Endothelial cell of umbilical vein (primary cell): Measurements from ENCODE around the gene SLC39A3. TPM values are rescaled to one million over a fixed set of nuclear protein-coding genes. Genes with fewer than 3 reads are reported as not detected.

Source experiments
- BruUV-seq: library from RNA; stranded (reverse); fragments of 400-500 nt; replicated peaks from 2 replicates; lab custom pipeline; 2021; lab: Mats Ljungman, UMichigan
- CTCF ChIA-PET: fragments of 300-600, 350-600 bp; sonication (Branson Sonifier 250); formaldehyde crosslinking; loops from one replicate; lab custom pipeline; 2021; ENCODE audit warnings: antibody characterized with exemption, inconsistent platforms; lab: Charles Lee
- POLR2A ChIA-PET: fragments of 300-600, 350-600 bp; sonication (Branson Sonifier 250); formaldehyde crosslinking; loops from one replicate; lab custom pipeline; 2021; ENCODE audit warnings: antibody characterized with exemption, inconsistent platforms; lab: Charles Lee
- DNase-seq: peaks from one replicate; pipeline ENCODE4 v3.0.0-alpha.2; 2011; ENCODE audit warnings: low read depth, low spot score
- FAIRE-seq: peaks from 2 replicates; lab custom pipeline; 2011; peaks lifted over from hg19 to GRCh38; lab: Jason Lieb, UNC
- H2AFZ ChIP-seq: 2 replicates; pipeline ENCODE4 v1.6.0; 2012; ENCODE audit warnings: low read depth, low read length, control low read depth, inconsistent platforms
- H3K27ac ChIP-seq: 2 replicates; pipeline ENCODE4 v1.5.1; 2011; ENCODE audit warnings: low read depth, mild to moderate bottlenecking, control low read depth, low read length, moderate library complexity; ENCODE audit not compliant: insufficient read depth
- H3K27me3 ChIP-seq, 2 experiments: 2 replicates each; pipeline versions ENCODE4 v1.6.0 to v1.6.1; 2011; ENCODE audit warnings: low read length in 2 of 2, mixed read lengths in 1 of 2; ENCODE audit not compliant: control insufficient read depth in 2 of 2, insufficient read depth in 2 of 2
- H3K36me3 ChIP-seq, 2 experiments: 2 replicates in 1 of 2; 3 replicates in 1 of 2; pipeline ENCODE4 v1.5.1; 2011; ENCODE audit warnings: low read length in 2 of 2, mild to moderate bottlenecking in 1 of 2, moderate library complexity in 1 of 2; ENCODE audit not compliant: control insufficient read depth in 2 of 2, insufficient read depth in 2 of 2; ENCODE audit errors: extremely low read depth in 1 of 2
- H3K4me1 ChIP-seq: 3 replicates; pipeline ENCODE4 v1.5.1; 2011; ENCODE audit warnings: mild to moderate bottlenecking, low read length; ENCODE audit not compliant: control insufficient read depth, insufficient read depth; ENCODE audit errors: extremely low read depth
- H3K4me2 ChIP-seq: 2 replicates; pipeline ENCODE4 v1.6.1; 2011; ENCODE audit warnings: low read length, control low read depth, mixed read lengths; ENCODE audit not compliant: insufficient read depth
- H3K4me3 ChIP-seq, 3 experiments: fragments of 200-600 bp in 1 of 3; sonication (generic), shearing (Covaris generic) in 1 of 3; replicated peaks in 1 of 3; 2 replicates each; pipeline ENCODE4 v1.5.1; 2011 to 2016; ENCODE audit warnings: control low read depth in 3 of 3, low read length in 3 of 3, mild to moderate bottlenecking in 2 of 3, inconsistent platforms in 1 of 3, low read depth in 1 of 3, moderate library complexity in 1 of 3; ENCODE audit not compliant: insufficient read depth in 1 of 3
- H3K79me2 ChIP-seq: 2 replicates; pipeline ENCODE4 v1.6.0; 2012; ENCODE audit warnings: low read length, inconsistent platforms; ENCODE audit not compliant: control insufficient read depth, insufficient read depth
- H3K9ac ChIP-seq: replicated peaks from 2 replicates; pipeline ENCODE3; 2011; ENCODE audit warnings: low read length, control low read depth; ENCODE audit not compliant: insufficient read depth; ENCODE audit errors: extremely low read depth
- H3K9me1 ChIP-seq: replicated peaks from 3 replicates; pipeline ENCODE4 v1.6.0; 2011; ENCODE audit warnings: mild to moderate bottlenecking, low read length; ENCODE audit not compliant: control insufficient read depth, insufficient read depth; ENCODE audit errors: extremely low read depth
- H3K9me3 ChIP-seq: replicated peaks from 2 replicates; pipeline ENCODE4 v1.5.1; 2012; ENCODE audit warnings: low read length, inconsistent platforms; ENCODE audit not compliant: control insufficient read depth, insufficient read depth
- H4K20me1 ChIP-seq: replicated peaks from 2 replicates; pipeline ENCODE3; 2011; ENCODE audit warnings: mild to moderate bottlenecking, low read length; ENCODE audit not compliant: control insufficient read depth, insufficient read depth; ENCODE audit errors: extremely low read depth
- CTCF ChIP-seq, 2 donors: IDR thresholded peaks; 1 replicate in 1 of 2; 2 replicates in 1 of 2; pipeline ENCODE4 v1.5.1; 2011; ENCODE audit warnings: low read length in 2 of 2, mild to moderate bottlenecking in 2 of 2, moderate library complexity in 2 of 2, control low read depth in 1 of 2, inconsistent platforms in 1 of 2, low read depth in 1 of 2; ENCODE audit not compliant: insufficient read depth in 1 of 2; ENCODE audit errors: extremely low read depth in 1 of 2
- EZH2 ChIP-seq: IDR thresholded peaks from 2 replicates; pipeline ENCODE4 v1.6.1; 2012; ENCODE audit warnings: borderline replicate concordance, low read depth, mild to moderate bottlenecking, moderate library complexity, low read length, inconsistent platforms; ENCODE audit not compliant: severe bottlenecking
- FOS ChIP-seq: IDR thresholded peaks from 2 replicates; pipeline ENCODE4 v1.6.1; 2011; ENCODE audit warnings: mild to moderate bottlenecking, low read length, moderate library complexity, borderline replicate concordance; ENCODE audit not compliant: insufficient read depth
- GATA2 ChIP-seq: IDR thresholded peaks from 2 replicates; pipeline ENCODE4 v1.7.0; 2011; ENCODE audit warnings: low read depth, mild to moderate bottlenecking, moderate library complexity, mixed read lengths, low read length; ENCODE audit not compliant: insufficient read length, insufficient read depth
- JUN ChIP-seq: IDR thresholded peaks from 2 replicates; pipeline ENCODE4 v1.6.1; 2011; ENCODE audit warnings: borderline replicate concordance, low read depth; ENCODE audit not compliant: insufficient read length, insufficient read depth
- MYC ChIP-seq: IDR thresholded peaks from one replicate; pipeline ENCODE4 v1.6.1; 2011; ENCODE audit warnings: mild to moderate bottlenecking, low read depth, low read length
- POLR2A ChIP-seq: IDR thresholded peaks from 2 replicates; pipeline ENCODE4 v1.6.1; 2012; ENCODE audit warnings: low read depth, mild to moderate bottlenecking, control low read depth, low read length
- POLR2AphosphoS5 ChIP-seq: IDR thresholded peaks from 2 replicates; pipeline ENCODE4 v1.6.1; 2012; ENCODE audit warnings: low read depth, mild to moderate bottlenecking, control low read depth, low read length, moderate library complexity; ENCODE audit not compliant: insufficient read depth
- dilution Hi-C: fragments of 300-500 bp; cut with MboI; formaldehyde crosslinking; loops from one replicate; pipeline ENCODE4 v1.15.0; 2019; ENCODE audit warnings: low sequenced_read_pairs; ENCODE audit not compliant: extremely low pct_ligation_motif_present
- intact Hi-C: fragments of 100-400 bp; cut with micrococcal nuclease; formaldehyde crosslinking; loops from one replicate; pipeline ENCODE4 v1.10.0; 2022
- polyA plus RNA-seq, 4 experiments: library from polyadenylated mRNA; depleted of rRNA in 3 of 4; stranded (reverse) in 3 of 4; unstranded in 1 of 4; fragments of >200 nt; gene quantifications; 2 replicates each; pipeline versions ENCODE4 v1.2.1 to v1.2.3, GENCODE V29; 2011 to 2012; ENCODE audit warnings: missing spikeins in 1 of 4
- total RNA-seq: library from RNA; stranded (reverse); gene quantifications from 2 replicates; pipeline ENCODE4 v1.2.3, GENCODE V29; 2021
- TF ChIP-seq, protein P1 (sequence below): IDR thresholded peaks from 2 replicates; pipeline ENCODE4 v1.6.1; 2011; ENCODE audit not compliant: insufficient read depth, insufficient read length

Gene SLC39A3
- total and polyA plus RNA-seq, 2 donors (not counting 3 experiments of a cell fraction or from before 2014, with no cell fraction given), result 28.0 to 43.1 TPM

DNA sequence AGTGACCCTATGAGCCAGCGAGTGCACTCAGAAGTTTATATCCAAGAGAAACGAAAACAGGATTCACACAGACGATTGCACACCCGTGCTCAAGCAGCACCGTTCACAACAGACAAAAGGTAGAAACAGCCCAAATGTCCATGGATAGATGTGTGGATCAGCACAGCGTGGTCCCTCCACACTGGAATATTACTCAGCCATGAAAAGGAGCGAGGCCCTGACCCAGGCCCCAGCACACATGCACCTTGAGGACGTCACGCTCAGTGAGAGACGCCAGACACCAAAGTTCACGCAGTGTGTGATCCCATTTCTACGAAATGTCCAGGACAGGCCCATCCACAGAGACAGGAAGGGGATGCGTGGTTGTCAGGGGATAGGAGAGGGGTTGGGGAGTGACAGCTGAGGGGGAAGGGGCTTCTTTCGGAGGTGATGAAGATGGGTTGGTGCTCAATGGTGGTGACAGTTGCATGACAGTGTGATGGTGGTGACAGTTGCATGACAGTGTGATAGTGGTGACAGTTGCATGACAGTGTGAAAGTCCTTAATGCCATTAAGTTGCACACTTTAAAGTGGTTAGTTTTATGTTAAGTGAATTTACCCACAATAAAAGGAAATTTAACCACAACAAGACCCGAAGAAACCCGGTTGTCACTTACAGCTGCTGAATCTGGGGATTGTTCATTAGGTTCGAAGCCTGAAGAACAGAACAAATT is 18.9 kb upstream of the SLC39A3 start:
- Histone ChIP-seq H3K4me3 (no peak overlapping the region), H3K27me3 (no peaks in the 10 kb centered on the region), H3K27ac (no peak overlapping the region), H3K4me1 (no peaks in the 10 kb centered on the region), H3K79me2 (no peaks in the 10 kb centered on the region), H3K9ac (no peak overlapping the region), H3K36me3 (peaks cover 8 to 44% of the 10 kb centered on the region in 2 experiments), H2AFZ (no peak overlapping the region), H3K9me3 (no peaks in the 10 kb centered on the region), H4K20me1 (no peaks in the 10 kb centered on the region), H3K9me1 (no peaks in the 10 kb centered on the region), H3K4me2 (no peak overlapping the region)
- TF ChIP-seq POLR2AphosphoS5 (no peak), MYC (no peak), CTCF (IDR thresholded peaks at IDR 0.05; ENCODE audit: extremely low read depth in 1 of 2, insufficient read depth in 1 of 2, low read depth in 1 of 2, low read length in 2 of 2) (no peak), EZH2 (no peak), JUN (no peak), FOS (no peak), POLR2A (no peak), GATA2 (no peak)
- TF ChIP-seq, protein P1, sequence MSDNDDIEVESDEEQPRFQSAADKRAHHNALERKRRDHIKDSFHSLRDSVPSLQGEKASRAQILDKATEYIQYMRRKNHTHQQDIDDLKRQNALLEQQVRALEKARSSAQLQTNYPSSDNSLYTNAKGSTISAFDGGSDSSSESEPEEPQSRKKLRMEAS, result no peak
- no TSS peak for BruUV-seq
- dilution Hi-C loops (loop anchor here (10.0 kb wide), 1 partner anchor 64 kb away; no protein-coding TSS in a partner anchor), intact Hi-C loops (no loop called here)
- no peak for DNase-seq
- POLR2A ChIA-PET, result no interaction called here
- no peak for FAIRE-seq
- CTCF ChIA-PET, result interaction anchor here (1.2 kb wide), 1 partner anchor 9 kb away, joined by 7 read pairs; no protein-coding TSS in a partner anchor
